ENCODE data around the gene HECTD3. TPM values are rescaled to one million over a fixed set of nuclear protein-coding genes. Genes with fewer than 3 reads are reported as not detected.
"Not testable (repeated sequence)": the region's sequence is repeated elsewhere in the genome, so short reads cannot be mapped to it uniquely, and the experiment has no call there.

The HECTD3 gene
- total and polyA plus RNA-seq, 5 donors from 2014 or later = 24.2 to 58.4 (median 29.7) TPM

GRCh38 chr1:44995467-44996238, 15.5 kb downstream of the HECTD3 start:
- H3K36me3 ChIP-seq (ENCODE audit: control insufficient read depth, insufficient read depth, low read length) = no peaks in the 10 kb centered on the region
- DNase-seq (no peak), ATAC-seq (ENCODE audit: low read depth in 2 of 2) (no peak)
- H3K9me3 Mint-ChIP-seq = no peaks in the 10 kb centered on the region
- no peak overlapping the region for H3K4me3 Mint-ChIP-seq
- H3K4me3 ChIP-seq (ENCODE audit: low read depth, low read length) = no peak overlapping the region
- no peak overlapping the region for H3K27ac Mint-ChIP-seq
- no peaks in the 10 kb centered on the region for H3K27me3 ChIP-seq (ENCODE audit: control insufficient read depth, insufficient read depth, low read length)
- peaks cover 0 to 3% (median 1%) of the 10 kb centered on the region in 4 donors for H3K4me1 Mint-ChIP-seq
- peaks cover 9% of the 10 kb centered on the region for H3K27me3 Mint-ChIP-seq
- no peak overlapping the region for H3K27ac ChIP-seq (ENCODE audit: insufficient read depth, low read length, poor library complexity, severe bottlenecking)
- H3K36me3 Mint-ChIP-seq = peaks cover under 1% of the 10 kb centered on the region
- no peaks in the 10 kb centered on the region for H3K4me1 ChIP-seq (ENCODE audit: control insufficient read depth, insufficient read depth, low read length, poor library complexity, severe bottlenecking)
- no peaks in the 10 kb centered on the region for H3K9me3 ChIP-seq (ENCODE audit: control insufficient read depth in 2 of 2, low read length in 2 of 2)

GRCh38 chr1:44994309-44994898, 16.7 kb downstream of the HECTD3 start:
- ATAC-seq (ENCODE audit: low read depth in 2 of 2) (no peak), DNase-seq (no peak)
- peaks cover 16% of the 10 kb centered on the region for H3K27me3 Mint-ChIP-seq
- H3K4me3 Mint-ChIP-seq = no peak overlapping the region
- H3K27me3 ChIP-seq (ENCODE audit: control insufficient read depth, insufficient read depth, low read length) = no peaks in the 10 kb centered on the region
- H3K36me3 Mint-ChIP-seq = no peaks in the 10 kb centered on the region
- H3K9me3 ChIP-seq (ENCODE audit: control insufficient read depth in 2 of 2, low read length in 2 of 2) = no peaks in the 10 kb centered on the region
- no peaks in the 10 kb centered on the region for H3K9me3 Mint-ChIP-seq
- H3K27ac ChIP-seq (ENCODE audit: insufficient read depth, low read length, poor library complexity, severe bottlenecking) = no peak overlapping the region
- no peaks in the 10 kb centered on the region for H3K36me3 ChIP-seq (ENCODE audit: control insufficient read depth, insufficient read depth, low read length)
- no peaks in the 10 kb centered on the region for H3K4me1 ChIP-seq (ENCODE audit: control insufficient read depth, insufficient read depth, low read length, poor library complexity, severe bottlenecking)
- H3K4me3 ChIP-seq (ENCODE audit: low read depth, low read length) = no peak overlapping the region
- no peak overlapping the region for H3K27ac Mint-ChIP-seq
- H3K4me1 Mint-ChIP-seq = no peaks in the 10 kb centered on the region

GRCh38 chr1:44988531-44989156, 22.5 kb downstream of the HECTD3 start:
- no peak overlapping the region for H3K27ac ChIP-seq (ENCODE audit: insufficient read depth, low read length, poor library complexity, severe bottlenecking)
- no peaks in the 10 kb centered on the region for H3K36me3 Mint-ChIP-seq

GRCh38 chr1:44985747-44986359, 25.3 kb downstream of the HECTD3 start:
- DNase-seq (no peak), ATAC-seq (ENCODE audit: low read depth in 2 of 2) (peak in 1 of 2 donors; percentile 1)
- no peaks in the 10 kb centered on the region for H3K9me3 ChIP-seq (ENCODE audit: control insufficient read depth in 2 of 2, low read length in 2 of 2)
- H3K27me3 ChIP-seq (ENCODE audit: control insufficient read depth, insufficient read depth, low read length) = no peaks in the 10 kb centered on the region
- peak overlapping the region; percentile 91 for H3K4me3 ChIP-seq (ENCODE audit: low read depth, low read length)
- Mint-ChIP-seq H3K4me1 (peaks cover 11 to 32% (median 20%) of the 10 kb centered on the region in 4 donors), H3K9me3 (no peaks in the 10 kb centered on the region), H3K4me3 (peak overlapping the region; percentile 91 to 99 (median 98)), H3K27me3 (peaks cover 9% of the 10 kb centered on the region), H3K27ac (peak overlapping the region; percentile 52 to 92 (median 82)), H3K36me3 (peaks cover 3% of the 10 kb centered on the region)
- peaks cover 18% of the 10 kb centered on the region for H3K4me1 ChIP-seq (ENCODE audit: control insufficient read depth, insufficient read depth, low read length, poor library complexity, severe bottlenecking)
- peak overlapping the region; percentile 51 for H3K27ac ChIP-seq (ENCODE audit: insufficient read depth, low read length, poor library complexity, severe bottlenecking)
- peaks cover 4% of the 10 kb centered on the region for H3K36me3 ChIP-seq (ENCODE audit: control insufficient read depth, insufficient read depth, low read length)

More at GRCh38 chr1:44988531-44989156, 22.5 kb downstream of the HECTD3 start:
- peaks cover 18% of the 10 kb centered on the region for H3K27me3 Mint-ChIP-seq
- H3K9me3 Mint-ChIP-seq = no peaks in the 10 kb centered on the region
- Histone ChIP-seq H3K27me3 (ENCODE audit: control insufficient read depth, insufficient read depth, low read length) (no peaks in the 10 kb centered on the region), H3K4me1 (ENCODE audit: control insufficient read depth, insufficient read depth, low read length, poor library complexity, severe bottlenecking) (peaks cover 18% of the 10 kb centered on the region), H3K4me3 (ENCODE audit: low read depth, low read length) (no peak overlapping the region), H3K36me3 (ENCODE audit: control insufficient read depth, insufficient read depth, low read length) (no peaks in the 10 kb centered on the region), H3K9me3 (ENCODE audit: control insufficient read depth in 2 of 2, low read length in 2 of 2) (no peaks in the 10 kb centered on the region)
- peak overlapping the region in 3 of 4 donors; percentile 53 to 79 (median 70) for H3K4me3 Mint-ChIP-seq
- H3K4me1 Mint-ChIP-seq = peaks cover 5 to 21% (median 14%) of the 10 kb centered on the region in 4 donors
- ATAC-seq (ENCODE audit: low read depth in 2 of 2) = no peak
- H3K27ac Mint-ChIP-seq = peak overlapping the region in 1 of 3 donors; percentile 56
- DNase-seq = no peak

- H3K27me3 ChIP-seq (ENCODE audit: control insufficient read depth, insufficient read depth, low read length); H3K9me3 Mint-ChIP-seq; ATAC-seq (ENCODE audit: low read depth in 2 of 2); H3K27ac ChIP-seq (ENCODE audit: insufficient read depth, low read length, poor library complexity, severe bottlenecking); H3K9me3 ChIP-seq (ENCODE audit: control insufficient read depth in 2 of 2, low read length in 2 of 2); H3K4me1 ChIP-seq (ENCODE audit: control insufficient read depth, insufficient read depth, low read length, poor library complexity, severe bottlenecking); H3K4me3 Mint-ChIP-seq; H3K4me3 ChIP-seq (ENCODE audit: low read depth, low read length); DNase-seq; H3K27me3 Mint-ChIP-seq: not testable (repeated sequence)
- H3K36me3 ChIP-seq (ENCODE audit: control insufficient read depth, insufficient read depth, low read length) = peaks cover 46% of the 10 kb centered on the region
- Mint-ChIP-seq H3K4me1 (peaks cover 14 to 26% (median 18%) of the 10 kb centered on the region in 4 donors), H3K27ac (peak overlapping the region in 1 of 3 donors; percentile 74), H3K36me3 (peaks cover 47% of the 10 kb centered on the region)
Observed at GRCh38 chr1:44977372-44977771, 33.8 kb downstream of the HECTD3 start.

GRCh38 chr1:44976252-44976651, 34.9 kb downstream of the HECTD3 start:
- peak overlapping the region in 1 of 3 donors; percentile 2 for H3K27ac Mint-ChIP-seq
- Histone ChIP-seq H3K4me1 (ENCODE audit: control insufficient read depth, insufficient read depth, low read length, poor library complexity, severe bottlenecking) (peaks cover 3% of the 10 kb centered on the region), H3K27ac (ENCODE audit: insufficient read depth, low read length, poor library complexity, severe bottlenecking) (no peak overlapping the region), H3K9me3 (ENCODE audit: control insufficient read depth in 2 of 2, low read length in 2 of 2) (no peaks in the 10 kb centered on the region), H3K36me3 (ENCODE audit: control insufficient read depth, insufficient read depth, low read length) (peaks cover 46% of the 10 kb centered on the region), H3K27me3 (ENCODE audit: control insufficient read depth, insufficient read depth, low read length) (no peaks in the 10 kb centered on the region), H3K4me3 (ENCODE audit: low read depth, low read length) (no peak overlapping the region)
- H3K36me3 Mint-ChIP-seq = peaks cover 47% of the 10 kb centered on the region
- no peak overlapping the region for H3K4me3 Mint-ChIP-seq
- ATAC-seq (ENCODE audit: low read depth in 2 of 2) (no peak), DNase-seq (no peak)
- no peaks in the 10 kb centered on the region for H3K27me3 Mint-ChIP-seq
- H3K9me3 Mint-ChIP-seq = peaks cover 0 to 6% (median 1%) of the 10 kb centered on the region in 7 donors
- H3K4me1 Mint-ChIP-seq = peaks cover 12 to 23% (median 15%) of the 10 kb centered on the region in 4 donors

GRCh38 chr1:44973645-44974044, 37.5 kb downstream of the HECTD3 start:
- peaks cover 12 to 20% (median 16%) of the 10 kb centered on the region in 4 donors for H3K4me1 Mint-ChIP-seq
- H3K4me3 Mint-ChIP-seq = peak overlapping the region in 1 of 4 donors; percentile 18
- Histone ChIP-seq H3K4me1 (ENCODE audit: control insufficient read depth, insufficient read depth, low read length, poor library complexity, severe bottlenecking) (peaks cover 3% of the 10 kb centered on the region), H3K27ac (ENCODE audit: insufficient read depth, low read length, poor library complexity, severe bottlenecking) (no peak overlapping the region), H3K36me3 (ENCODE audit: control insufficient read depth, insufficient read depth, low read length) (peaks cover 31% of the 10 kb centered on the region), H3K4me3 (ENCODE audit: low read depth, low read length) (no peak overlapping the region), H3K27me3 (ENCODE audit: control insufficient read depth, insufficient read depth, low read length) (no peaks in the 10 kb centered on the region), H3K9me3 (ENCODE audit: control insufficient read depth in 2 of 2, low read length in 2 of 2) (no peaks in the 10 kb centered on the region)
- peak in 1 of 3 donors; percentile 29 for DNase-seq
- peaks cover 48% of the 10 kb centered on the region for H3K36me3 Mint-ChIP-seq
- peak overlapping the region; percentile 39 to 83 (median 76) for H3K27ac Mint-ChIP-seq
- no peaks in the 10 kb centered on the region for H3K27me3 Mint-ChIP-seq
- no peak for ATAC-seq (ENCODE audit: low read depth in 2 of 2)
- H3K9me3 Mint-ChIP-seq = peaks cover 0 to 6% (median 1%) of the 10 kb centered on the region in 7 donors
